Skin epidermis (tissue), 12 donors: ENCODE measurements around the gene AP1G1.
A peak's percentile ranks its signal among the peaks of the same experiment; 100 is the strongest.
"Not testable (repeated sequence)": the region's sequence is repeated elsewhere in the genome, so short reads cannot be mapped to it uniquely, and the experiment has no call there.

Source experiments
- H3K27ac ChIP-seq, 21 experiments: fragments of 200-600 bp; sonication (generic) in 11 of 21; one replicate each; pipeline ENCODE4 v1.5.0; 2020; ENCODE audit warnings: mild to moderate bottlenecking in 3 of 21, inconsistent platforms in 2 of 21, moderate library complexity in 2 of 21
- H3K4me3 ChIP-seq, 7 experiments: fragments of 200-600 bp; sonication (generic) in 2 of 7; one replicate each; pipeline ENCODE4 v1.5.0; 2020; ENCODE audit warnings: inconsistent platforms in 2 of 7, mild to moderate bottlenecking in 2 of 7, moderate library complexity in 1 of 7

The AP1G1 gene

DNA sequence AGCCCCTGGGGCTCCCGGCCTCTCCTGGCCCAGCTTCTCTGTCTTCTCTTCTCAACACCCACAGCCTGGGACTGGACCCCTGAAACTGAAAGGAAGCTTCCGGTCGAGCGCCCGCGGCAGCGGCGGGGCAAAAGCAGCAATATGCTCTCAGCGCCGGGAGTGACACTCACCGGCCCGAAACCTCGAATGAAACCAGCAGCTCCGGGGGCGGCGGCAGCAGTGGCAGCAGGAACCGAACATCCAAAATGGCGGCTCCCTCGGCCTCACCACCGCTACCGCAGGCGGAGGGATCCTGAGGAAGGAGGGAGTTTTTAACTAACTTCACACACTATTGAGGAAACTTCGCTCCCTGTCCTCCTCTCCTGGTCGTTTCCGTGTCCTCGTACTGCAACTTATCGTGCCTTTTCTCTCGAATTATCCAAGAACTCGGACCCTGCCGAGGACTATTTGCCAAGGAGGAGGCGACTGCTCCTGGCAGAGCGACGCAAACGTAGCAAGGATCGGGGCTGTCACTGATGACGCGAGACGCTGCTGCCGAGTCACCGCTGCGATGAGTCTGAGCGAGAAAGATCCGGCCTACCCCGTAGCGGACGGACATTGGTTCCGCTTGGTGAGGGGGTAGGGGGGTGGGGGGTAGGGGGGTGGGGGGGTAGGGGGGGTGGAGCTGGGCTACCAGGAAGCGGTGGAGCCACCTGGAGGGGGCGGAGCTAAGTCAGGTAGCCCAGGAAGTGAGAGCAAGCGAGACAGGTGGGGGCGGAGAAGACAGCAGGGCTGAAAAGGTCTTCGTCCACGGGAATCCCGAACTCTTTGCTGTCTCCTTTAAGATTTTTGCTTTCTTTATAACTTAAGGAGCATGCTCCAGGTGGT is at the start of gene AP1G1:
TSS of gene AP1G1 (minus strand) at position 242 of the 867 bp plus-strand sequence. CDS start 19,355 bp downstream, outside the sequence.
- peak within 1 kb of the TSS; percentile 89 to 100 (median 99) for H3K27ac ChIP-seq

DNA sequence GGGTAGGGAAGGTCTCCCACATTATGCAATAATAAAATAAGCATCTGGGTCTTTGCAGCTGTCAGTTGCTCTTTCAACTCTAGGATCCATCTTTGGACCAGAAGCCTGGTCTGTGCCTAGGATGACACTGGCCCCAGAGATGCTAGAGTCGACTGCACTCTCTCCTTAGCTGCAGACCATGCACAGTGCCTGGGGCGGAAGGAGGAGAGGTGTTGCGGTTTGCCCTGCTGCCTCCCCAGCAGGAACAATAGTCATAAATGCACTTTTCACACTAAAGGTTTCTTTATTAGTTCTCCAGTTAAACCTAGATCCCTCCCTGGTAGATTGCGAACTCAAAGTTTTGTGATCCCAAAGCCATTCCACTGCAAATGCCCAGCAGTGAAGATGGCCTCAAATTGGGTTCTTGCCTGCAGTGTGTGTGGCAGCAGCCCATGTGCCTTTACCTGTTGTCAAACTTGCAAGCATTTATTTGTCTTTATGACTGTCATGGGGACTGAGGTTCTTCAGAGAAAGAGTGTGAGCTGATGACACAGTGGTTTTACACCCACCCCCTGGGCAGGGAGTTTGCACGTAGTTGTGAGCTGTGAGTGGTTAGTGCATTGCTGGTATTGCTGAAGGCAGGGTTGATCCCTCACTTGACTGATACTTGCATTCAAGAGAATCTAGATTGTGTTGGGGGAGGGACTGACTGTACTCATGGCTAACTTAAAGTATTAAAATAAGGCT is 47.5 kb upstream of the AP1G1 start:
- Histone ChIP-seq H3K27ac (peak overlapping the region in 4 of 21 experiments; percentile 8 to 71 (median 28)), H3K4me3 (no peak overlapping the region)

More for the DNA sequence above, at the start of gene AP1G1:
- peak within 1 kb of the TSS; percentile 80 to 100 (median 91) for H3K4me3 ChIP-seq

DNA sequence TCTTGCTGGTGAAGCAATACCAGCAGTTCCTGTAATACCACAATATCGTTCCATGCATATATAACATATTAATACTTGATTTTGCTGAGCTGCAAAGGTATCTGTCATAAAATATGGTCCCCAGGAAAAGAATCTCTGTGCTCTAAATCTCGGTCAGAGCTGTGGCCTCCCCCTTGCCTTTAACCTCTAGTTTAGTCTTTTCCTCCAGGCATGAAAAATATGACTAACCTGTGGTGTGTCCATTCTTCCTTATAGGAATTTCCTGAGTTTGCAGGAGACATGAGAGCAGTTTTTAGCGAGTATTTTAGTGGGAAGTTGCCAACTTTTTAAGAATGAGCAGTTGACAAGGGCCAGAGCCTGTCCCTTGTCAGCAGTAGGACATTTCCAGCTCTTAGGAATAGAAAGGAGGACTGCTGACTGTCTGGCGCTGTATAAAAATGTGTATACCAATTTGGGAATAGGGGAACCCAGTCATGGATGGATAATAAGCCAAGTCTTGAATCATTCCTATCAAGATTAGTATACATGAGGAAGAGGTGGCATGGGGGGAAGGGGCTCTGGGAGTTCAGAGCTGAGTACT is 45.8 kb upstream of the AP1G1 start:
- Histone ChIP-seq H3K27ac (peak overlapping the region in 1 of 21 experiments; percentile 71), H3K4me3 (no peak overlapping the region)

DNA sequence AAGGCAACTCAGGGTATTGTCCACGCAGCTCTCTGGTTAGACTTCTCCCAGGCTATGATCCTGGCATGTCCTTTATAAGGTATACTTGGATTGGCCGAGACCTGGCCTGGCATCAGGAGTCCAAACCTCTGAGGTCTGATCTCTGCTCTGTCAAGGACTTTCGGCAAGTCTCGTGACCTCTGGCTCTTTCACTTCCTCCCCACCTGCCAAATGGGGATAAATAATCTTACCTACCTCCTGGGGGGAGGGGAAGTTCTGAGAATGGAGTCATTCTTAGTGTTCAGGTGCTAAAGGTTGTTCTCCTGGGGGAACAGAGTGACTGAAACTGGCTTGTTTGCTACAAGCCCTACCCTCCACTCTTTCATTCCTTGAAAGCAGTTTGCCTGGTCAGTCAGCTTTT is 44.8 kb upstream of the AP1G1 start:
- peak overlapping the region in 1 of 21 experiments; percentile 61 for H3K27ac ChIP-seq
- no peak overlapping the region for H3K4me3 ChIP-seq

DNA sequence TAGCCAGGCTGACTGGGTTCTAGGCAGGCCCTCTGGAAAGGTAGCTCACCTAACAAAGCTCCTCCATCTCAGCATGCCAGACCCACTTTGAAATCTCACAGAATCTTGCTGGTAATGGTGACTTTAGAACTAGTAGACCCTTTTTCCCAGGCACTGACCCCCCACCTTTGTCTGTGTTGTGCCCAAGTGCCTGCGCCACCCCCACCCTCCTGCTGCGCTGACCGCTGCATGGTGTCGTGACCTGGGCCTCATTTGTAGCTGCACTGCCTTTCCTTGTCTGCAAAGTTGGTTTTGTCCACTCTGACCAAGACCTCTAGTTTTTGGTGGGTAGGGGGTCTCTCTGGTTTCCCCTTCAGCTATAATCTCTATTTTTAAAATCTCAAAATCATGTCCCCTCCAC is 43.9 kb upstream of the AP1G1 start:
- H3K4me3 ChIP-seq: no peak overlapping the region
- peak overlapping the region in 1 of 21 experiments; percentile 43 for H3K27ac ChIP-seq

DNA sequence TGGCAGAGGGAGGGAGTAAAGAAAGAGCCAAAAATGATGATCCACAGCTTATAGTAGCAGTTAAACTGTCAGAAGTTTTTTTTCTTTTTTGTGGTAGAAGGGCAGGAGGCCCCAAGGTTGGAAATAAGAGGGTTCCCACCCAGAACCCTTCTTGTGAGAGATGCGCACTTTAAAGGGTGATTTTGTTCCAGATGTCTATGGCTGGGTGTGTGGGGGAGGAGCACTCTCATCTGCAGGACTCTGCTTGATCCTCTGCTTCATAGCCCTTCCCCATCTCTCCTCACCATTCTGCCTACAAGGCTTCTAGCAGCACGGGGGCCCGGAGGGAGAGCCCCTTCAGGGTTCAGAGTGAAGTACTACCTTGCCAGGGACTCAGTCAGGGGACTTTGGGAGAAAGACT is 43.5 kb upstream of the AP1G1 start:
- H3K27ac ChIP-seq: no peak overlapping the region
- no peak overlapping the region for H3K4me3 ChIP-seq

DNA sequence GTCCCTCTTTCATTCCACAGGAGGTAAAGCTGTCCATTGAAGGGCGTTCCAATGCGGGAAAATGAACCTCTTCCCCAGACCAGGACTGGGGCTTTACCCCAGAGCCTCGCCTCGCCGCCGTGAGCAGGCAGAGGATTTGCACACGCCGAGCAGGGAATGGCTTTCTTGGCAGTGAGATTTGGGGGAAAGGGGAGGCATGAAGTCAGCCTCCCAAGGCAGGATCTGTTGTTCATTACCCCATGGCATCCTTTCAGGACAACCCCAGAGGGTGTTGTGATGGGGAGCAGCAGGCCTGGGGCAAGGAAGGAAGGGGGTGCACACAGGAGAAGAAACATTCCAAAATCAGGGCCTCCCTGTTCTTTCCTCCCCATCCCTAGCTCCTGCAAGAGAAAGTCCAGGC is 43.1 kb upstream of the AP1G1 start:
- no peak overlapping the region for H3K27ac ChIP-seq
- no peak overlapping the region for H3K4me3 ChIP-seq

DNA sequence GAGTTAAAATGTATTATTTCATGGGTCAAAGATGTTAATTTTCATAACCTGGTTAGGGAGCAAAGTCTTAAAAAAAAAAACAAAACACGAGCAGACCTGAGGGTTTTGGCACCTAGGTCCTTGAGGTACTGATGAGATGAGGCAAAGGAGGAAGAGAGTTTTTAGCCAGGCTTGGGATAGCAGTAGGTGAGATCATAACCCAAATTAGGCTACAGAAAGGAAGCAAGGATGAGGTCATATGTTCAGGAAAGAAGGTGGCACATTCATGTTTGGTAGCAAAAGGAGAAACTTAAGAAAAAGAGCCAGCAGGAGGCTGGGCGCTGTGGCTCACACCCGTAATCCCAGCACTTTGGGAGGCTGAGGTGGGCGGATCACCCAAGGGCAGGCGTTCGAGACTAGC is 40.0 kb upstream of the AP1G1 start:
- H3K27ac ChIP-seq: no peak overlapping the region
- H3K4me3 ChIP-seq: no peak overlapping the region

DNA sequence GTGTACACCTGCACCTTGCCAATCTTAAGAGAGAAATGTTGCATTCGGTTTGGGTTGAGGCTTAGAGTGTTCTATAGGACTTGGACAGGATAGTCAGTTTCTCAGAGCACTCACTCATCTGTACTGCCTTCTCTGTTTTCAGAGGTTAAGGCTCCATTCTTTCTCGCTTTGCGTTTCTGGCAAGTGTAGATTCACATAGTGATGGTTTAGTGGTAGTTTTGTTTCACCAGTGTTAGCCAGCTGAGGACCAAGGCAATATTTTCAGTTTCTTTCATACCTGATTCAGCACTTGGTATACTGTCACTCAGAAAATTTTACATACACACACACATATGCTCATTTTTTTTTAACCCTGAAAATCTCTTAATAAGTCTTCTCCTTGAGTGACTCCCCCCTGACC is 38.5 kb upstream of the AP1G1 start:
- Histone ChIP-seq H3K27ac (peak overlapping the region in 5 of 21 experiments; percentile 93 to 100 (median 96)), H3K4me3 (peak overlapping the region in 4 of 7 experiments; percentile 89 to 95 (median 90))

DNA sequence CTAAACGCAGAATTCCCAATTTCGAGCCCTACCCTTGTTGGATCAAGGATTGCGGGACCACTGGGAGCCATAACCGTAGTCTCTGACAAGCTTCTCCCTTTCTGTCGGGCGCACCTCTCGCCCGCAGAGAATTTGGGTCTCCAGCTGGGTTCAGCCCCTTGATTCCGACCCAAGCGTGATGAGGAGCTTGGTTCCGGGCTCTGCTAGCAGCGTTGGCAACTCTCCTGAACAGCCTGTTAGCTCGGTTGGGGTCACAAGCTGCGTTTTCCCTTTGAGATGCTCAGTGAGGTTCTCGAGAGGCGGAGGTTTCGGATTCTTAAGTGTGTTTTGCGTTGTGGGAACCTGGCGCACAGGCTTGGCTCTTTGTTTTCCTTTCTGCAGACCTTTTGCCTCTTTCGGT is 37.8 kb upstream of the AP1G1 start:
- peak overlapping the region; percentile 73 to 100 (median 93) for H3K27ac ChIP-seq

DNA sequence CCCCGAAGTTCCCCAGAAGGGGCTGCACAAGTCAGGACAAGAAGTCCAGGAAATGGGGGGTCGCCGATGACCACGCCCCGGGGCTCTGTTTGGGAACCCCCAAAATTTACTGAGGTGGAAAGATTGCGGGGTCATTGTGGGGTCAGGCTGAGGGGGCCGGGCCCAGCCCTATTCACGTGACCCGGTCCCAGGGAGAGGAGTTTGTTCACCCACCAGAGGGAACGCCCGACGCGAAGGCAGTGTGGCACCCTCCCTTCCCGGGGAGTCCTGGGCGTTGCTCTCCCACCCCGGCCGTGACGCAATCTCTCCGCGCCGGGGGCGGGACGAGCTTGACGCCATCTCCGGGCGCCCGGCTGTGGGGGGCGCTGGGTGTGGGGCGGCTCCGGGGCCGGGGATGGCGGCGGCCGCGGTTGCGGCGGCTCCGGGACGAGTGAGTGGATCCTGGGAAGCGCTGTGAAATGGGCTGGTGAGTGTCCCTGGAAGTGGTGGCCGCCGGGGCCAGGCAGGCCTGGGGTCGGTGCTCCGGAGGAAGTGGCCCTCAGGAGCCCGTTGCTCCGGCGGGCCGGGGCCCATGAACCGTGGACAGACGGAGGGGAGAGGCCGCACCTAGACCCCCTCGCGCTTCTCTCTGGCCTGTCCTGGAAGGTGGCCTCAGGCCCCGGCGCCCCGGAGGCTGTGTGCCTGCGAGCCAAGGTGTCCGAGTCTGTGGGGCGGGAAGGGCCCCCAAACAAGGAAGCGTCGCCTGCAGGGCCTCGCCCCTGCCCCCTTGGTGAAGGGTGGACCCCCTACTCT is 37.2 kb upstream of the AP1G1 start, which contains the start of gene ATXN1L:
TSS of gene ATXN1L (plus strand) at position 338 of the 792 bp plus-strand sequence. CDS start 3,765 bp downstream, outside the sequence.
- peak within 1 kb of the TSS; percentile 82 to 100 (median 90) for H3K4me3 ChIP-seq
- H3K27ac ChIP-seq: peak within 1 kb of the TSS; percentile 73 to 100 (median 93)

More for the DNA sequence above, 37.8 kb upstream of the AP1G1 start:
- H3K4me3 ChIP-seq: peak overlapping the region; percentile 82 to 100 (median 90)

DNA sequence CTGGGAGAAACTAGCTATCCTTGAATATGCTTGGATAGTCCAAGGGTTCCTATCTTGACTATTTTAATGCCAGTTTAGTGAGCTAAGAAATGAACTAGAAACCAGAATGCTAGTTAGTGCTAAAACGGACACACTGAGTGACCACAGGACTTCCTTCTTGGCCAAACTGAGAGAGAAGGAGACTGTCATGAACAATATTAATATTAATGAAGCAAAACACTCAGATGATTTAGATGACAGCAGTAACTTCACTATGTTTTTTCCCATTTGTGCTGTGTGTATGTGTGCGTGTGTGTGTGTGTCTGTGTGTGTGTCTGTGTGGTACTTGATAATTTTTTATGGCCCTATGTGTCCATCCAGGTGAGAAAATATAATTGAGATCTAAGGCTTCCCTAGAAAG is 34.9 kb upstream of the AP1G1 start:
- Histone ChIP-seq H3K4me3 (no peak overlapping the region), H3K27ac (peak overlapping the region in 1 of 21 experiments; percentile 4)

DNA sequence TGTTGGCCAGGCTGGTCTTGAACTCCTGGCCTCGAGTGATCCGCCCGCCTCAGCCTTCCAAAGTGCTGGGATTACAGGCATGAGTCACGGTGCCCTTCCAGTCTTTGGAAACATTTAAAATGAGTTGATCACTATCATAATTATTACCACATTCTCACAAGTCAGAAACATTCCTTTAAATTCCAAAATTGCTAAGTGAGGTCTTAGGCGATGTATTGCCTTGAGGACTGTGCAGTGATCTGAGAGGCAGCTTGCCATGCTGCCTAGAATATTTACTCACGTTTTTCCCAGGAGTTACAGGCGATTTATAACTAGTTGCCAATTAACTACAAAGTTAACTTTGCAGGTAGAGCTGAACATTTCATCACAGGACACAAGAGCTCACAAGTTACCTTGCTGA is 31.4 kb upstream of the AP1G1 start:
- H3K27ac ChIP-seq: no peak overlapping the region

DNA sequence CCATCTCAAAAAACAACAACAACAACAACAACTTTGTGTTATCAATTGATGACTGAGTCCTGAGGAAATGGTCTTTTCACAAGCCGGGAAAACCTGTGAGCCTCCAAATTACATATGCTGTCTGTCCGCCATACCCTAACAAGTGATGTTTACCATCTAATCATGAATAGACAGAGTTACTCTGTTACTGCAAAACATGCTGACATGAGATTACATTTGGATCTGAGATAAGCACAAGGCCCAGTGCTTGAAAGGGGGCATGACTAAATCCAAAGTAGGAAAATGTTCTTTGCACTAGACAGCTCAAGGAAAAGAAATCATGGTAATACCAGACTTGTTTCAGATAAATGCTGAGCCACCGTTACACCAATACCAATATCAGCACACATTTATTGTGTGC is 28.5 kb upstream of the AP1G1 start:
- no peak overlapping the region for H3K4me3 ChIP-seq
- no peak overlapping the region for H3K27ac ChIP-seq

More for the DNA sequence above, 31.4 kb upstream of the AP1G1 start:
- H3K4me3 ChIP-seq: no peak overlapping the region

DNA sequence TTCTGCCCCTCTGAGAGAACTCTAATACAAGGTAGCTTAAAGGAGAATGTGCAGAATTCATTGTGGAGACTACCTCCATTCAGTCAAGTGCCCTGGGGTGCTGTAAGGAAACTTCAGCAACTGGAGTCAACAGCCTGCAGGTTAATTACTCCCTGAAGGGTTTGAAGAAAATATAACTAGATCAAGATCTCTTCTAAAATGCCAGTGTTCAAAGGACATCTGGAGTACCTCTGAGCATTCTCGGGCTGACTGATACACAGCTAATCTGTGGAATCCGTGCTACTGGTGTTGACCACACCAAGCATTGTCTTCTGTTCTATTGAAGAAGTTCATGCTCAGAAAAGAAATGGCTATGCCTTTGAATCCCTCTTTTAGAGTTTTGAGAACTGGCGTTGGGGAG is 25.7 kb upstream of the AP1G1 start:
- Histone ChIP-seq H3K4me3 (no peak overlapping the region), H3K27ac (no peak overlapping the region)

DNA sequence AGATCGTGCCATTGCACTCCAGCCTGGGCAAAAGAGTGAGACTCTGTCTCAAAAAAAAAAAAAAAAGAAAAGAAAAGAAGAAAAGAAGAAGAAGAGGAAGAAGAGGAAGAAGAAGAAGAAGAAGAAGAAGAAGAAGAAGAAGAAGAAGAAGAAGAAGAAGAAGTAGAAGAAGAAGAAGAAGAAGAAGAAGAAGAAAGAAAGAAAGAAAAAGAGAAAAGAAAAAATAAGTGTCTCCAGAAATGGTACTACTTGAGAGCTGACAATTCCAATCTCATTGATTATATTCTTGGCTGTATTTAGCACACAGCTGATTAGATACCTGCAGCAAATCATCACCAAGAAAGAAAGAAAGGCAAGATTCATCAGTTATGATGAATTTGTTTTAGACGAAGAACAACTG is 23.5 kb upstream of the AP1G1 start:
- H3K4me3 ChIP-seq, H3K27ac ChIP-seq: not testable (repeated sequence)

DNA sequence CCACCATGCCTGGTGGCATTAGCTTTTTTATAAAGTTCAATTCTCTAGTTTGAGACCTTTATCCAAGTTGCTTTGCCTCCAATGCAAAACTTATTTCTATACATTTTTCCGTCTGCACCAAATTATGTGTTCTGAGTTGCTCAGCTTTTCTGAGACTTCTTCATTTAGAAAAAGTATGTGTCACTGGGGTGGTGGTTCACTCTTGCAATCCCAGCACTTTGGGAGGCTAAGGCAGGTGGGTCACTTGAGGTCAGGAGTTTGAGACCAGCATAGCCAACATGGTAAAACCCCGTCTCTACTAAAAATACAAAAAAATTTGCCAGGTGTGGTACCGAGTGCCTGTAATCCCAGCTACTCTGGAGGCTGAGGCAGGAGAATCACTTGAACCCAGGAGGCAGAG is 23.1 kb upstream of the AP1G1 start:
- not testable (repeated sequence) for H3K27ac ChIP-seq

DNA sequence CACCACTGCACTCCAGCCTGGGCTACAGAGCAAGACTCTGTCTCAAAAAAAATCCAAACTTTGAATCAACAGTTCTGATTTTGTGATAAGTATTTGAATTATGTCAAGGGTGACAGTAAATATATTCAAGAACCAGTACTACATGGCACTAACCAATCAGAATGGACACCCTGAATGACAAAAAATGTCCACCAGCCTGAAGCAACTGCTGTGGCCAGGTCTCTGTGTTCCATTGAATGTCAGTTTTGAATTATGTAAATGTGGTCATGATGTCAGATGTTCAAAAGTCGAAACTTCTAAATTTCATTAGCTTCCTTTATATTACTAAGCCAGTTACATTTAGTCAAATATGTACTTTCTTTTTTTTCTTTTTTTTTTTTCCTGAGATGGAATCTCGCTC is 21.7 kb upstream of the AP1G1 start:
- Histone ChIP-seq H3K27ac (no peak overlapping the region), H3K4me3 (no peak overlapping the region)

More for the DNA sequence above, 23.1 kb upstream of the AP1G1 start:
- not testable (repeated sequence) for H3K4me3 ChIP-seq

DNA sequence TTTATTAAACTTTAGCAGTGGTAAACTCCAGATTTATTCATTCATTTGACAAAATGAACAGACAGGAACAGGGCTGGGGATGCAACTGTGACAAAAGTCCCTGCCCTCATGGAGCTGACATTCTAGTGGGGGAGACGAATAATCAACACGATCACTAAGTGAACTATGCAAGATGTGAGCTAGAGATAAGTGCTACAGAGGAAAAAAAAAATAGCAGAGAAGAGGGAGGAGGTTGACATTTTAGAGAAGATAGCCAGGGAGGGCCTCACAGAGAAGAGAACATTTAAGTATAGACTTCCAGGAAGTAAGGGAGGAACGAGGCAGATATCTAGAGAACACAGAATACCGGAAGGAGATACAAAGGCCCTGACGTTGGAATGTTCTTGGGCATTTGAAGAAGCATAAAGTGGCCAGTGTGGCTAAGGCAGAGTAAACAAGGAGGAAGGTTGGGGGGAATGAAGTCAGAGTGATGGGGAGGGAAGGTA is 17.9 kb upstream of the AP1G1 start:
- Histone ChIP-seq H3K27ac (no peak overlapping the region), H3K4me3 (no peak overlapping the region)
